Measurements from ENCODE around the gene N4BP2L1.

Gene N4BP2L1

DNA sequence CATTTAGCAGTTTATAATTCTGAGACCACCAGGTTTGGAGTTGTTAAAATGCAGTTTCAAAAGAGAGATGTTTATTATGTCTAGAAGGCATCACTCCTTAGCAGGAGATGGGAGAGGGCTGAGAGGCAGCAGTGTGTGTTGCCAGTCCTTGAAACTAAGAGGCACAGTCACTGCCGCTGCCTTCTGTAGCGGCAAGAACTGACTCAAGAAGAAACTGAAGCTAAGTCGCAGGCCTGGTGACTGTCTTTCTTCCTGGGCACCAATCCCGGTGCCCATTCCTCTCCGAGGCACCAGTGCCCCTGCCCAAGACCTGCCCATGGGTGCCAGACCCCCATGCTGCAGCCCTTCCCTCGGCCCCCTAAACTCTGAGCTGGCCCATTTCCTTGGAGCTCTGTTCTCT is 20.1 kb downstream of the N4BP2L1 start:
- no peak for TF ChIP-seq CTCF (IDR thresholded peaks at IDR 0.05; ENCODE audit: low read length, missing control alignments)
- H3K4me3 ChIP-seq (replicated peaks; ENCODE audit: low read depth, low read length), result no peak overlapping the region
- no peak for DNase-seq (ENCODE audit: low read depth)

DNA sequence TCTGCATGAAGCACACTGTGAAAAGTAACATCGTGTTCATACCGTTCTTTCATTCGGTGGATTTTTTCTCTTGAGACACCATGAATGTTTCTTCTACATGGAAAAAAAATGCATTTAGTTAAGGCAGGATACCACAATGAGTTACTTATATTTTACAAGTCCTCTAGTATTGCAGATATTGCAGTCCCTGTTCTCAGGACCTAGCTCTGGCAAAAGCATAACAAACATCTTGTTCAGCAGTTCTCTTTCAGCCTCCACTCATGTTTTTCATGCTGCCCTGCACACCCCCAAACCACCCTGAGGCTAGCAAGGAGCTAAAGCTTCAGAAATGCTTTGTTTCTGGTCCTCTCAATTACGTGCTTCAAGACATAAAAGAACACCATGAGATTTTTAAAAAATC is 24.8 kb downstream of the N4BP2L1 start:
- no peak for TF ChIP-seq CTCF (IDR thresholded peaks at IDR 0.05; ENCODE audit: low read length, missing control alignments)
- no peak for DNase-seq (ENCODE audit: low read depth)
- H3K4me3 ChIP-seq (replicated peaks; ENCODE audit: low read depth, low read length), result no peak overlapping the region

- TF ChIP-seq CTCF (IDR thresholded peaks at IDR 0.05; ENCODE audit: low read length, missing control alignments), result no peak
- no peak overlapping the region for H3K4me3 ChIP-seq (replicated peaks; ENCODE audit: low read depth, low read length)
- no peak for DNase-seq (ENCODE audit: low read depth)
Observed at GRCh38 chr13:32391101-32391619, 36.8 kb downstream of the N4BP2L1 start.

- no peak for DNase-seq (ENCODE audit: low read depth)
- TF ChIP-seq CTCF (IDR thresholded peaks at IDR 0.05; ENCODE audit: low read length, missing control alignments), result no peak
- H3K4me3 ChIP-seq (replicated peaks; ENCODE audit: low read depth, low read length), result no peak overlapping the region
Observed at GRCh38 chr13:32390484-32390883, 37.4 kb downstream of the N4BP2L1 start.

- H3K4me3 ChIP-seq (replicated peaks; ENCODE audit: low read depth, low read length), result no peak overlapping the region
- TF ChIP-seq CTCF (IDR thresholded peaks at IDR 0.05; ENCODE audit: low read length, missing control alignments), result no peak
- DNase-seq (ENCODE audit: low read depth), result no peak
Observed at GRCh38 chr13:32390048-32390447, 37.9 kb downstream of the N4BP2L1 start.

- H3K4me3 ChIP-seq (replicated peaks; ENCODE audit: low read depth, low read length), result no peak overlapping the region
- TF ChIP-seq CTCF (IDR thresholded peaks at IDR 0.05; ENCODE audit: low read length, missing control alignments), result no peak
- no peak for DNase-seq (ENCODE audit: low read depth)
Observed at GRCh38 chr13:32385410-32385809, 42.5 kb downstream of the N4BP2L1 start.

DNA sequence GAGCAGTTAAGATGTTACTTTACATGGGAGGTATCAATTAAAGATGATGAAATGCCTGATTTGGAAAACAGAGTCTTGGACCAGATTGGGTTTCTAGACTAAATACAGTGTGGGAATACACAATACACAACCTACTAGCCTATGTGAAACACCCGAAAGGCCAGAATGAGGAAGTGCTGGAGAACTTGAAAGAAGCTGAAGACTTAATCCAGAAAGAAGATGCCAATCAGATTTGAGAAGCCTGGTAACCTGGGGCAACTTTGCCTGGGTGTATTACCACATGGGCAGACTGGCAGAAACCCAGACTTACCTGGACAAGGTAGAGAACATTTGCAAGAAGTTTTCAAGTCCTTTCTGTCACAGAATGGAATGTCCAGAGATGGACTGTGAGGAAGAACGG is 43.2 kb downstream of the N4BP2L1 start:
- no peak for DNase-seq (ENCODE audit: low read depth)
- H3K4me3 ChIP-seq (replicated peaks; ENCODE audit: low read depth, low read length), result no peak overlapping the region
- TF ChIP-seq CTCF (IDR thresholded peaks at IDR 0.05; ENCODE audit: low read length, missing control alignments), result no peak

All from fibroblast of pulmonary artery (primary cell).